ENCODE results near the gene NCBP3. TPM values are rescaled to one million over a fixed set of nuclear protein-coding genes. Genes with fewer than 3 reads are reported as not detected.

The NCBP3 gene
- polyA plus RNA-seq, 4 donors, result 69.0 to 91.3 (median 79.4) TPM

GRCh38 chr17:3815122-3815521 is 30.9 kb downstream of the NCBP3 start:
- DNase-seq (ENCODE audit: low read depth in 4 of 4, low spot score in 3 of 4), result no peak

- DNase-seq (ENCODE audit: low read depth in 4 of 4, low spot score in 3 of 4), result no peak
These were observed 31.7 kb downstream of the NCBP3 start for GRCh38 chr17:3814361-3814760.

GRCh38 chr17:3813171-3813570 is 32.9 kb downstream of the NCBP3 start:
- no peak for DNase-seq (ENCODE audit: low read depth in 4 of 4, low spot score in 3 of 4)

- no peak for DNase-seq (ENCODE audit: low read depth in 4 of 4, low spot score in 3 of 4)
These were observed 33.3 kb downstream of the NCBP3 start for GRCh38 chr17:3812771-3813170.

GRCh38 chr17:3812284-3812683 is 33.8 kb downstream of the NCBP3 start:
- DNase-seq (ENCODE audit: low read depth in 4 of 4, low spot score in 3 of 4), result no peak

GRCh38 chr17:3810019-3810418 is 36.0 kb downstream of the NCBP3 start:
- no peak for DNase-seq (ENCODE audit: low read depth in 4 of 4, low spot score in 3 of 4)

GRCh38 chr17:3809135-3809534 is 36.9 kb downstream of the NCBP3 start:
- no peak for DNase-seq (ENCODE audit: low read depth in 4 of 4, low spot score in 3 of 4)

GRCh38 chr17:3808701-3809100 is 37.3 kb downstream of the NCBP3 start:
- DNase-seq (ENCODE audit: low read depth in 4 of 4, low spot score in 3 of 4), result no peak

GRCh38 chr17:3805581-3805980 is 40.5 kb downstream of the NCBP3 start:
- DNase-seq (ENCODE audit: low read depth in 4 of 4, low spot score in 3 of 4), result no peak

GRCh38 chr17:3804503-3804931 is 41.5 kb downstream of the NCBP3 start:
- DNase-seq (ENCODE audit: low read depth in 4 of 4, low spot score in 3 of 4), result no peak

GRCh38 chr17:3803308-3803640 is 42.8 kb downstream of the NCBP3 start:
- no peak for DNase-seq (ENCODE audit: low read depth in 4 of 4, low spot score in 3 of 4)

- no peak for DNase-seq (ENCODE audit: low read depth in 4 of 4, low spot score in 3 of 4)
These were observed 43.4 kb downstream of the NCBP3 start for GRCh38 chr17:3802461-3803307.

- DNase-seq (ENCODE audit: low read depth in 4 of 4, low spot score in 3 of 4), result no peak
These were observed 44.3 kb downstream of the NCBP3 start for GRCh38 chr17:3801792-3802191.

- DNase-seq (ENCODE audit: low read depth in 4 of 4, low spot score in 3 of 4), result no peak
These were observed 44.7 kb downstream of the NCBP3 start for GRCh38 chr17:3801347-3801746.

GRCh38 chr17:3800362-3801271 is 45.4 kb downstream of the NCBP3 start, which contains the start of gene ITGAE:
Gene ITGAE (minus strand): TSS chr17:3801188. CDS start chr17:3801144, 44 bp downstream.
- DNase-seq (ENCODE audit: low read depth in 4 of 4, low spot score in 3 of 4), result no peak

GRCh38 chr17:3799181-3799945 is 46.7 kb downstream of the NCBP3 start:
- DNase-seq (ENCODE audit: low read depth in 4 of 4, low spot score in 3 of 4), result no peak

- DNase-seq (ENCODE audit: low read depth in 4 of 4, low spot score in 3 of 4), result no peak
These were observed 47.5 kb downstream of the NCBP3 start for GRCh38 chr17:3798273-3799180.

- no peak for DNase-seq (ENCODE audit: low read depth in 4 of 4, low spot score in 3 of 4)
These were observed 49.2 kb downstream of the NCBP3 start for GRCh38 chr17:3796822-3797170.

GRCh38 chr17:3796110-3796821 is 49.8 kb downstream of the NCBP3 start:
- DNase-seq (ENCODE audit: low read depth in 4 of 4, low spot score in 3 of 4), result no peak
